HEK293T (cell line): ENCODE data around the gene WDR1.
A peak's percentile ranks its signal among the peaks of the same experiment; 100 is the strongest.

ENCODE experiments used
- CTCF ChIA-PET: fragments of 350-600 bp; formaldehyde crosslinking; extraction: SDS; loops from one replicate; lab custom pipeline; 2021; ENCODE audit warnings: antibody characterized with exemption, inconsistent platforms; lab: Yijun Ruan, JAX
- POLR2A ChIA-PET: fragments of 350-600 bp; formaldehyde crosslinking; extraction: SDS; loops from one replicate; lab custom pipeline; 2020; ENCODE audit warnings: antibody characterized with exemption, inconsistent platforms; lab: Yijun Ruan, JAX
- DNase-seq: peaks from one replicate; pipeline ENCODE4 v3.0.0; 2012; ENCODE audit warnings: mixed read lengths; ENCODE audit errors: extremely low spot score
- ARNT ChIP-seq: fragments of 450-650 bp; IDR thresholded peaks from 2 replicates; pipeline ENCODE4 v1.6.1; 2017; ENCODE audit warnings: mild to moderate bottlenecking
- BHLHE40 ChIP-seq: fragments of 450-650 bp; IDR thresholded peaks from 2 replicates; pipeline ENCODE4 v1.6.1; 2016; ENCODE audit warnings: mild to moderate bottlenecking, moderate library complexity, borderline replicate concordance
- CTBP1 ChIP-seq: fragments of 450-650 bp; IDR thresholded peaks from 2 replicates; pipeline ENCODE4 v1.6.1; 2016; ENCODE audit warnings: borderline replicate concordance
- ELF4 ChIP-seq: fragments of 450-650 bp; IDR thresholded peaks from 2 replicates; pipeline ENCODE4 v1.6.1; 2017; ENCODE audit warnings: antibody characterized with exemption
- FOXA1 ChIP-seq: fragments of 450-650 bp; IDR thresholded peaks from 2 replicates; pipeline ENCODE4 v1.6.1; 2016; ENCODE audit warnings: mild to moderate bottlenecking
- FOXK2 ChIP-seq: fragments of 450-650 bp; IDR thresholded peaks from 2 replicates; pipeline ENCODE4 v1.6.1; 2016; ENCODE audit warnings: mild to moderate bottlenecking
- FOXM1 ChIP-seq: fragments of 450-650 bp; IDR thresholded peaks from 2 replicates; pipeline ENCODE4 v1.6.1; 2017; ENCODE audit warnings: mild to moderate bottlenecking, borderline replicate concordance
- HDGF ChIP-seq: fragments of 450-650 bp; IDR thresholded peaks from 2 replicates; pipeline ENCODE4 v1.6.1; 2017; ENCODE audit warnings: antibody characterized with exemption, borderline replicate concordance
- L3MBTL2 ChIP-seq: fragments of 450-650 bp; conservative IDR thresholded peaks from 2 replicates; pipeline ENCODE4 v1.6.1; 2016; ENCODE audit warnings: mild to moderate bottlenecking
- LEF1 ChIP-seq: fragments of 450-650 bp; IDR thresholded peaks from 2 replicates; pipeline ENCODE4 v1.6.1; 2017; ENCODE audit warnings: mild to moderate bottlenecking, borderline replicate concordance
- NFRKB ChIP-seq: fragments of 450-650 bp; IDR thresholded peaks from 2 replicates; pipeline ENCODE4 v1.6.1; 2016; ENCODE audit warnings: mild to moderate bottlenecking, moderate library complexity
- SP1 ChIP-seq: fragments of 450-650 bp; IDR thresholded peaks from 2 replicates; pipeline ENCODE4 v1.6.1; 2017
- SUZ12 ChIP-seq: fragments of 450-650 bp; IDR thresholded peaks from 2 replicates; pipeline ENCODE4 v1.6.1; 2016; ENCODE audit warnings: mild to moderate bottlenecking
- TARDBP ChIP-seq: fragments of 450-650 bp; IDR thresholded peaks from 2 replicates; pipeline ENCODE4 v1.6.1; 2016
- ZNF384 ChIP-seq: fragments of 450-650 bp; IDR thresholded peaks from 2 replicates; pipeline ENCODE4 v1.6.1; 2016
- TF ChIP-seq, protein P1 (sequence below): fragments of 450-650 bp; IDR thresholded peaks from 2 replicates; pipeline ENCODE4 v1.6.1; 2016

The WDR1 gene

DNA sequence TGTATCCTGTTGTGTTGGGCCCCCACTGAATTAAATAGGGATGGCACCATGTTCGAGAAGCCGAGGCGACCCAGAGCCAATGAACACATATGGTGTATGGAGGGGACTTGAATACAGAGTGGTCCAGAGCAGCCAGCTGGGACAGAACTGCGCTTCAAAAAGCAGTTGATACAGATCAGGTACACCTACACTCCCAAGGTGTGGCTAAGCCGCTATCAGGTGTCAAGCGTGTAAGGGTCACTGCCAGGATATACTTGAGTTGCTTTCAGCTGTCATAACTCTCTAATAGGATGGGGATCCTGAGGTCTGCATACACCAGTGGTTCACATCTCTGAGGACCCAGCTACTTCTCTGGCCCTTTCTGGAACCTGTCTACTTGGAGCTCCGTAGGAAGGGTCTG is 3.2 kb upstream of the WDR1 start:
- TF ChIP-seq SUZ12 (no peak), LEF1 (no peak), FOXA1 (no peak), HDGF (no peak), NFRKB (no peak), SP1 (no peak), L3MBTL2 (no peak), ELF4 (no peak), FOXK2 (no peak)
- TF ChIP-seq, protein P1, sequence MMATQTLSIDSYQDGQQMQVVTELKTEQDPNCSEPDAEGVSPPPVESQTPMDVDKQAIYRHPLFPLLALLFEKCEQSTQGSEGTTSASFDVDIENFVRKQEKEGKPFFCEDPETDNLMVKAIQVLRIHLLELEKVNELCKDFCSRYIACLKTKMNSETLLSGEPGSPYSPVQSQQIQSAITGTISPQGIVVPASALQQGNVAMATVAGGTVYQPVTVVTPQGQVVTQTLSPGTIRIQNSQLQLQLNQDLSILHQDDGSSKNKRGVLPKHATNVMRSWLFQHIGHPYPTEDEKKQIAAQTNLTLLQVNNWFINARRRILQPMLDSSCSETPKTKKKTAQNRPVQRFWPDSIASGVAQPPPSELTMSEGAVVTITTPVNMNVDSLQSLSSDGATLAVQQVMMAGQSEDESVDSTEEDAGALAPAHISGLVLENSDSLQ: no peak
- ChIA-PET CTCF (no interaction called here), POLR2A (interaction anchor here (3.6 kb wide), 1 partner anchor 12 kb away, joined by 27 read pairs; no protein-coding TSS in a partner anchor)
- no peak for DNase-seq

DNA sequence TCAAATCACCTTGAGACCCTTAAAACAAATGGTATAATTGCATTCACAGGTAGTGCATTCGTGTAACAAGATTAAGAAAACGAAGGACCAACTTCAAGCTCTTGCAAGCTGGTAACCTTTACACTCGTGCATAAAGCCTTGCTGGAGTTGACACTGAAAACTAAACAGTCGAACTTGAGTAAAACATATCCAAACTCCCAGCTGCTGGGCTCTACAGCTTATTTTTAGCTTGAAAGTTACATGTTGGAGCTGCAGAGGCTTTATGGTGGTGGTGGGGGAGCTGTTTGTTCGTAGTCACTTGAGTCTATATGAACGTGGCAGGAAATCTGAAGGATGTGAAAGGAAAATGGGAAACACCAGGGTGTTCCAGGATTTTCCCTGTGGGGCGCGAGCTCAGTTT is 2.7 kb upstream of the WDR1 start:
- no peak for DNase-seq
- POLR2A ChIA-PET: interaction anchor here (3.6 kb wide), 1 partner anchor 12 kb away, joined by 27 read pairs; no protein-coding TSS in a partner anchor
- TF ChIP-seq ELF4: no peak
- CTCF ChIA-PET: no interaction called here

DNA sequence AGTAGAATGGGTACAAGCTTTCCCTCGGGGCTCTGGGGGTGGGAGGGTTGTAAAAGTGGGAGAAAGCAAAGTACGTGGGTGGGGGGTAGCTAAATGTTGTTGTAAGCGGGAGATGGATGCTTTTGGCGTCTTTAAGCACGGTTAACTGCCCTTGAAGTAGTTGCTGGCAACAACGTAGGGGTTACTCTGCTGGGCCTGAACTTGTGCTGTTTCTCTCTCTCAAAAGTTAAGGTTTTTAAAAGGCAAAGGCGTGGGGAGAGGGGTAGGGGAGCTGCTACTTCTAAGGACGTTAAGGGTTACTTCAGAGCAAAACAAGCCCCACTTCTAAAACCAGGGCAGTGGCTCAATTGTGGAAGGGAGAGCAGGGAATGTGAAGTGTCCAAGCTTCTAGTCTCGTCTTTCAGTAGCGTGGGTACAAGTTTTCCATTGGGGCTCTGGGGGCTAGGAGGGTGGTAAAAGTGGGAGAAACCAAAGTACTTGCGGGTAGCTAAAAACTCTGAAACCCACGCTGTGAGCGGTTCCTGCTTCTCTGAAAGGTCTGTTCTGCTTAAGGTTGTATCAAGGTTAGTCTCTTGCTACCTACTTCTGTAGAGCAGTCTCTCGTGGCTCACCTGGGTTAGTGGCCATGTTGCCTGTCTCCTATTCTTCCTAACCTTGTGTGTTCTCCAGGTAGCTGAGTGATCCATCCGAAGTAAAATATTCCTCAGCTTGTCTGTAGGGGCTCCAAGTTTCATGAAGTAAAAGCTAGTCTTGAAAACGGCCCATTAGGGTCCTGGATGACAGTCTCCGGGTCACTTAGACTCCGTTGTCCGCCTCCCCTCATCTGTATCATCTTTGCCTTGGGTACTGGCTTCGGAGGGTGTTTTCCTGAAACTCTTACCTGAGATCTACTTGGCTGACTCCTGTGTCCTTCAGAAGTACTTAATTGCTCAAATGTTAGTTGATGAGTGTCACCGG is 1.7 kb upstream of the WDR1 start:
- ChIA-PET POLR2A (interaction anchor here (0.8 to 3.6 kb wide), 7 partner anchors 8 to 25 kb away, joined by 3 to 27 read pairs (median 5); no protein-coding TSS in a partner anchor), CTCF (interaction anchor here (0.7 kb wide), 1 partner anchor 40 kb away, joined by 3 read pairs; no protein-coding TSS in a partner anchor)
- no peak for TF ChIP-seq L3MBTL2
- no peak for TF ChIP-seq FOXK2
- TF ChIP-seq NFRKB: no peak
- TF ChIP-seq SP1: no peak
- no peak for TF ChIP-seq ELF4
- no peak for TF ChIP-seq SUZ12
- no peak for DNase-seq

DNA sequence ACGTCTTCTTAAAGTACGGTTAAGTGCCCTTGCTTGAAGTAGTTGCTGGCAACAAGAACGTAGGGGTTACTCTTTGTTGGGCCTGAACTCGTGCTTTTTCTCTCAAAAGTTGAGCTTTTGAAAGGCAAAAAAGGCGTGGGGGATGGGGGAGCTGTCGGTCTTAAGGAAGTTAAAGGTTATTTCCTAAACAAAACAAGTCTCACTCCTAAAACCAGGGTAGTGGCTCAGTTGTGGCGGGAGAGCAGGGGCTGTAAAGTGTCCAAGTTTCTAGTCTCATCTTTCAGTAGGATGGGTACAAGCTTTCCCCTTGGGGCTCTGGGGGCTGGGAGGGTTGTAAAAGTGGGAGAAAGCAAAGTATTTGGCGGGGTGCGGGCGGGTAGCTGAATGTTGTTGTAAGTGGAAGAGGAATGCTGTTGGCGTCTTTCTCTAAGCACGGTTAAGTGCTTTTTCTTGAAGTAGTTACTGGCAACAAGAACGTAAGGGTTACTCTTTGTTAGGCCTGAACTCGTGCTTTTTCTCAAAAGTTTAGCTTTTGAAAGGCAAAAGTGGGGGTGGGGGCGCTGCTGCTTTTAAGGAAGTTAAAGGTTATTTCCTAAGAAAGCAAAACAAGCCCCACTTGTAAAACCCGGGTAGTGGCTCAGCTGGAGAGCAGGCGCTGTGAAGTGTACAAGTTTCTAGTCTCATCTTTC is 904 bp upstream of the WDR1 start:
- no peak for TF ChIP-seq LEF1
- no peak for TF ChIP-seq ZNF384
- no peak for TF ChIP-seq FOXA1
- no peak for TF ChIP-seq FOXM1
- TF ChIP-seq CTBP1: no peak
- TF ChIP-seq NFRKB: no peak
- TF ChIP-seq, protein P1: no peak
- TF ChIP-seq TARDBP: no peak
- POLR2A ChIA-PET: interaction anchor here (0.8 to 3.6 kb wide), 12 partner anchors 9 to 1014 kb away, joined by 3 to 27 read pairs (median 4); no protein-coding TSS in a partner anchor
- CTCF ChIA-PET: interaction anchor here (0.7 kb wide), 1 partner anchor 41 kb away, joined by 3 read pairs; no protein-coding TSS in a partner anchor
- DNase-seq: no peak

DNA sequence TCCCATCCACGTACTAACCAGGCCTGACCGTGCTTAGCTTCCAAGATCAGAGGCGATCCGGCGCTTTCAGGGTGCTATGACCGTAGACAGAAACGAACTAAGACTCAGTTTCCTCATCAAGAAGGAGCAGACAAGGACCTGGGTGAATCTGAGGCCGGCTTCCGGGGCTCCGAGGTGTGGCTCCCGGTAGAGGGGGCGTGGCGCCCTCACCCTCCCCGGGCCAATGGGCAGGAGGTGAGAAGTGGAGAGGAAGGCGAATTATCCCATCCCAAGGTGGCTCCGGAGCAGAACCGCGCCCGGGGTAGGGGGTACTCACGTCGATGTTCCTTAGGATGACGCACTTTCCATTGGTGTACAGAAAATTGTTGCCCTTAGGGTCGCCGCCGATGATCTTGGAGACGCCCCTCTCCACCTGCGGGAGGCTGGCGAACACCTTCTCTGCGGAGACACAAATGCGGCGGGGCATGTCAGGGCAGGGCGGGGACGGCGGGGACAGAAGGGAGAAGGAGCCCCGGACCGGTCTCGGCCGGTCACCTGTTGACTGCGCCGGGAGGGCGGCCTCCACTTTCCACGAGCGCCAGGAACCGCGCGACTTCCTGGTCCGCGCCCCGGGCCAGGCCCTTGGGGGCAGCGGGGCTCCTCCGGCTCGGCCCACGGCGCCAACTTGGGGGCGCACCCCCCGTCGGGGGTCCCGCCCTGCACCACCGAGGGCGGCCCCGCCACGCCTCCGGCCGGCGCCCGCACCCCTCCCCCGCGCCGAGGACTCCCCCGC is 616 bp downstream of the WDR1 start:
- TF ChIP-seq FOXM1 (no peak), TARDBP (no peak), FOXA1 (no peak), ZNF384 (no peak), NFRKB (no peak), SUZ12 (no peak), ELF4 (no peak), LEF1 (no peak), FOXK2 (no peak), HDGF (no peak), L3MBTL2 (no peak), SP1 (no peak), BHLHE40 (no peak), ARNT (no peak), CTBP1 (no peak)
- TF ChIP-seq, protein P1: no peak
- DNase-seq: peak; percentile 53
- CTCF ChIA-PET: no interaction called here
- POLR2A ChIA-PET: interaction anchor here (0.9 to 3.6 kb wide), 9 partner anchors 8 to 32 kb away, joined by 3 to 27 read pairs (median 4); no protein-coding TSS in a partner anchor
